Liver (tissue), 9 donors: Measurements from ENCODE around the gene SEC61B. TPM values are rescaled to one million over a fixed set of nuclear protein-coding genes. Genes with fewer than 3 reads are reported as not detected.

ENCODE experiments used
- DNase-seq: peaks from one replicate; pipeline ENCODE4 v3.0.0-alpha.2; 2017; ENCODE audit warnings: low spot score
- H3K27ac ChIP-seq, 2 donors: one replicate each; pipeline ENCODE4 v1.7.0; 2013; ENCODE audit warnings: inconsistent platforms in 2 of 2, low read length in 2 of 2, control low read depth in 1 of 2, low read depth in 1 of 2, mild to moderate bottlenecking in 1 of 2
- H3K27me3 ChIP-seq, 4 donors: one replicate each; pipeline versions ENCODE4 v1.6.1 to v1.7.0; 2013; ENCODE audit warnings: low read length in 3 of 4, inconsistent platforms in 1 of 4, mild to moderate bottlenecking in 1 of 4, moderate library complexity in 1 of 4; ENCODE audit not compliant: control insufficient read depth in 4 of 4, insufficient read depth in 4 of 4
- H3K36me3 ChIP-seq, 4 donors: one replicate each; pipeline versions ENCODE4 v1.6.1 to v1.7.0; 2013; ENCODE audit warnings: low read length in 3 of 4, mild to moderate bottlenecking in 3 of 4, low read depth in 1 of 4, moderate library complexity in 1 of 4; ENCODE audit not compliant: control insufficient read depth in 4 of 4, insufficient read depth in 3 of 4
- H3K4me1 ChIP-seq, 4 donors: one replicate each; pipeline versions ENCODE4 v1.6.1 to v1.7.0; 2013; ENCODE audit warnings: low read length in 3 of 4, mild to moderate bottlenecking in 3 of 4, moderate library complexity in 1 of 4; ENCODE audit not compliant: control insufficient read depth in 4 of 4, insufficient read depth in 4 of 4
- H3K4me3 ChIP-seq, 3 donors: one replicate each; pipeline versions ENCODE4 v1.6.1 to v1.7.0; 2013; ENCODE audit warnings: low read length in 3 of 3, control low read depth in 1 of 3, low read depth in 1 of 3, mild to moderate bottlenecking in 1 of 3
- H3K9ac ChIP-seq, 2 donors: one replicate each; pipeline ENCODE4 v1.7.0; 2013; ENCODE audit warnings: low read length in 2 of 2, mild to moderate bottlenecking in 2 of 2, moderate library complexity in 2 of 2, control low read depth in 1 of 2, low read depth in 1 of 2
- H3K9me3 ChIP-seq, 4 donors: one replicate each; pipeline versions ENCODE4 v1.6.1 to v1.7.0; 2013; ENCODE audit warnings: low read length in 3 of 4; ENCODE audit not compliant: control insufficient read depth in 4 of 4
- ATF3 ChIP-seq: IDR thresholded peaks from 2 replicates; pipeline ENCODE4 v1.6.1; 2016; ENCODE audit warnings: antibody characterized with exemption
- CTCF ChIP-seq: fragments of 150-350 bp; IDR thresholded peaks from 2 replicates; pipeline ENCODE4 v1.5.1; 2017; ENCODE audit warnings: improper control_type of control experiment, low read depth, low read length; ENCODE audit not compliant: missing input control
- EGR1 ChIP-seq, 2 donors: IDR thresholded peaks; 2 replicates each; pipeline ENCODE4 v1.6.1; 2016 to 2018; ENCODE audit warnings: antibody characterized with exemption in 2 of 2, low read depth in 2 of 2
- FOXA1 ChIP-seq: IDR thresholded peaks from 2 replicates; pipeline ENCODE4 v1.6.1; 2016; ENCODE audit warnings: antibody characterized with exemption
- GABPA ChIP-seq, 2 donors: IDR thresholded peaks in 1 of 2; conservative IDR thresholded peaks in 1 of 2; 2 replicates each; pipeline ENCODE4 v1.6.1; 2016; ENCODE audit warnings: antibody characterized with exemption in 2 of 2, mild to moderate bottlenecking in 1 of 2, moderate library complexity in 1 of 2
- HNF4A ChIP-seq, 2 donors: conservative IDR thresholded peaks; 2 replicates each; pipeline ENCODE4 v1.6.1; 2016; ENCODE audit warnings: antibody characterized with exemption in 2 of 2, mild to moderate bottlenecking in 2 of 2
- HNF4G ChIP-seq: IDR thresholded peaks from 2 replicates; pipeline ENCODE4 v1.6.1; 2016; ENCODE audit warnings: antibody characterized with exemption
- JUND ChIP-seq, 2 donors: IDR thresholded peaks; 2 replicates each; pipeline ENCODE4 v1.6.1; 2016; ENCODE audit warnings: antibody characterized with exemption in 2 of 2
- NR2F2 ChIP-seq: IDR thresholded peaks from 2 replicates; pipeline ENCODE4 v1.6.1; 2016; ENCODE audit warnings: antibody characterized with exemption
- RAD21 ChIP-seq, 2 donors: IDR thresholded peaks; 2 replicates each; pipeline ENCODE4 v1.6.1; 2016; ENCODE audit warnings: antibody characterized with exemption in 2 of 2, mild to moderate bottlenecking in 2 of 2
- REST ChIP-seq: IDR thresholded peaks from 2 replicates; pipeline ENCODE4 v1.6.1; 2016; ENCODE audit warnings: antibody characterized with exemption, mild to moderate bottlenecking
- RXRA ChIP-seq, 2 donors: IDR thresholded peaks; 2 replicates each; pipeline ENCODE4 v1.6.1; 2017 to 2018; ENCODE audit warnings: antibody characterized with exemption in 2 of 2, mild to moderate bottlenecking in 1 of 2
- SP1 ChIP-seq: IDR thresholded peaks from 2 replicates; pipeline ENCODE4 v1.6.1; 2018; ENCODE audit warnings: antibody characterized with exemption, mild to moderate bottlenecking
- TAF1 ChIP-seq: conservative IDR thresholded peaks from 2 replicates; pipeline ENCODE4 v1.6.1; 2016; ENCODE audit warnings: antibody characterized with exemption, mild to moderate bottlenecking
- YY1 ChIP-seq: IDR thresholded peaks from 2 replicates; pipeline ENCODE4 v1.6.1; 2016; ENCODE audit warnings: antibody characterized with exemption, mild to moderate bottlenecking
- whole genome bisulfite sequencing: extraction: QIAGEN DNeasy Blood & Tissue Kit; methylation state at CpG from one replicate; pipeline ENCODE4 v1.1.7; 2013; 5-methylcytosine and 5-hydroxymethylcytosine counted together
- polyA plus RNA-seq, 2 donors: library from polyadenylated mRNA; stranded (reverse) in 1 of 2; unstranded in 1 of 2; fragments of 200-250 nt in 1 of 2; fragments of >200 nt in 1 of 2; fragmentation: Nextera tagmentation in 1 of 2; extraction: Ambion mirVana in 1 of 2; gene quantifications; one replicate each; pipeline versions ENCODE4 v1.2.1 to v1.2.3, GENCODE V29; 2013 to 2015
- total RNA-seq, 2 donors: library from RNA; depleted of rRNA; stranded (reverse); fragments of >200 nt; gene quantifications; one replicate each; pipeline ENCODE4 v1.2.3, GENCODE V29; 2014
- TF ChIP-seq, protein P1 (sequence below): IDR thresholded peaks from 2 replicates; pipeline ENCODE4 v1.6.1; 2016; ENCODE audit warnings: antibody characterized with exemption
- TF ChIP-seq, protein P2 (sequence below): IDR thresholded peaks from 2 replicates; pipeline ENCODE4 v1.6.1; 2016; ENCODE audit warnings: antibody characterized with exemption
- donor health status: healthy.
- donor health status: healthy.
- donor health status: healthy.
- donor health status: healthy.
- donor health status: healthy.

Gene SEC61B
- total and polyA plus RNA-seq, 4 donors: 84.1 to 431 (median 228) TPM

DNA sequence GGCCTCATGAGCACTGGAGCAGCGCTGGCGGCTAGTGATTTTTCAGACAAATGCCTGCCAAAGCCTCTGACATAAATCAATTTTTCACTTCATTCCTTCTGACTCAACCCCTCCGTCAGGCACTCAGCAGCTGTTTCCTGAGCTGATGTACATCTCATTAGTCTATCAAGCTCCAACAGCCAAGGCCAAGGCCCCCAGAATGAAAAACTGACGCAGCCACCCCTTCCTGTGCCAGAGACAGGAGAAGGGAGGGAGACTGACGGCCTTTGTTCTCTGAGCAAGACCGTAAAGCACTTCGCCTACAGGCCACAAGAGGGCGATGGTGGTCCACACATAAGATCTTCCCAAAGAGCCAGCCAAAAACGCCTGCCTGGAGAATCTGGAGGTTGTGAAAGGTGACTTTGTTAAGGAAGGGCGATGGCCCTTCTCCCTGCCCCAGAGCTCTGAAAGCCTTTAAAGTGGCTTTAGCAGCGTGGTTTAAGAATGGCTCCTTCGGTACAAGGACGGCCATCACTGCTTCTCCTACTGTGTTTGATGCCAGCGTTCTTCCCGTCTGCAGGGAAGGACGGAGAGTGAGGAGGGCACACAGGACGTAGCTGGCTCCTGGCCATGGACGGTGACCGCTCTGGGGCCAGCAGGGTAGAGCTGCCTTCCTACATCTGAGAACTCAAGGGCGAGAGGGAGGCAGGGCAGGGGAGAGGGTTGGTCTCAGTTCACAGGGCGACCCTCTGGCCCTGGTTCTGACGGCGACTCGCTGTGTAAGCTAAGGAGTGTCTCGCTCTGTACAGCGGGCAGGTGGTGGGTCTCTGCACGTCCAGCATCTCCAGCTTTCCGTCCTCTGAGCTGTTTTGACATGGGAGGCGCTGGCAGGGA lies 37.4 kb upstream of the SEC61B start:
- peak; percentile 76 for DNase-seq
- H3K27ac ChIP-seq: no peak overlapping the region
- no peaks in the 10 kb centered on the region for H3K27me3 ChIP-seq
- TF ChIP-seq JUND (IDR thresholded peaks at IDR 0.05): no peak
- TF ChIP-seq CTCF: peak; percentile 93
- TF ChIP-seq SP1: no peak
- no peak for TF ChIP-seq EGR1 (IDR thresholded peaks at IDR 0.05; ENCODE audit: low read depth in 2 of 2)
- TF ChIP-seq GABPA (IDR thresholded peaks at IDR 0.05 in 1 of 2, conservative IDR thresholded peaks at IDR 0.05 in 1 of 2): no peak
- peak in 1 of 2 donors; percentile 12 for TF ChIP-seq RXRA (IDR thresholded peaks at IDR 0.05)
- TF ChIP-seq YY1: no peak
- TF ChIP-seq, protein P1, sequence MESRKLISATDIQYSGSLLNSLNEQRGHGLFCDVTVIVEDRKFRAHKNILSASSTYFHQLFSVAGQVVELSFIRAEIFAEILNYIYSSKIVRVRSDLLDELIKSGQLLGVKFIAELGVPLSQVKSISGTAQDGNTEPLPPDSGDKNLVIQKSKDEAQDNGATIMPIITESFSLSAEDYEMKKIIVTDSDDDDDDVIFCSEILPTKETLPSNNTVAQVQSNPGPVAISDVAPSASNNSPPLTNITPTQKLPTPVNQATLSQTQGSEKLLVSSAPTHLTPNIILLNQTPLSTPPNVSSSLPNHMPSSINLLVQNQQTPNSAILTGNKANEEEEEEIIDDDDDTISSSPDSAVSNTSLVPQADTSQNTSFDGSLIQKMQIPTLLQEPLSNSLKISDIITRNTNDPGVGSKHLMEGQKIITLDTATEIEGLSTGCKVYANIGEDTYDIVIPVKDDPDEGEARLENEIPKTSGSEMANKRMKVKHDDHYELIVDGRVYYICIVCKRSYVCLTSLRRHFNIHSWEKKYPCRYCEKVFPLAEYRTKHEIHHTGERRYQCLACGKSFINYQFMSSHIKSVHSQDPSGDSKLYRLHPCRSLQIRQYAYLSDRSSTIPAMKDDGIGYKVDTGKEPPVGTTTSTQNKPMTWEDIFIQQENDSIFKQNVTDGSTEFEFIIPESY: no peak
- peak; percentile 94 to 96 for TF ChIP-seq RAD21 (IDR thresholded peaks at IDR 0.05)
- TF ChIP-seq, protein P2, sequence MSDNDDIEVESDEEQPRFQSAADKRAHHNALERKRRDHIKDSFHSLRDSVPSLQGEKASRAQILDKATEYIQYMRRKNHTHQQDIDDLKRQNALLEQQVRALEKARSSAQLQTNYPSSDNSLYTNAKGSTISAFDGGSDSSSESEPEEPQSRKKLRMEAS: no peak
- no peak for TF ChIP-seq REST
- TF ChIP-seq ATF3: no peak
- TF ChIP-seq TAF1: no peak
- no peak for TF ChIP-seq HNF4G
- TF ChIP-seq NR2F2: peak; percentile 23
- no peak for TF ChIP-seq FOXA1
- TF ChIP-seq HNF4A (conservative IDR thresholded peaks at IDR 0.05): peak in 1 of 2 donors; percentile 15
- H3K9me3 ChIP-seq: no peaks in the 10 kb centered on the region
- peaks cover 0 to 8% (median 3%) of the 10 kb centered on the region in 4 donors for H3K4me1 ChIP-seq
- H3K9ac ChIP-seq: no peak overlapping the region
- H3K36me3 ChIP-seq: no peaks in the 10 kb centered on the region
- WGBS: 36% methylated on average over 29 of the region's 29 CpGs
- H3K4me3 ChIP-seq: no peak overlapping the region
